MV-4-11 (cell line): Measurements from ENCODE around the gene BCKDHA.
"Not testable (repeated sequence)": the region's sequence is repeated elsewhere in the genome, so short reads cannot be mapped to it uniquely, and the experiment has no call there.

ENCODE experiments used
- DNase-seq: peaks from one replicate; lab custom pipeline; 2025; lab: John Stamatoyannopoulos, UW

BCKDHA gene

GRCh38 chr19:41425174-41426115 is 27.8 kb downstream of the BCKDHA start:
- DNase-seq = no peak

GRCh38 chr19:41426116-41426841 is 28.7 kb downstream of the BCKDHA start:
- DNase-seq = no peak

GRCh38 chr19:41426952-41427646 is 29.5 kb downstream of the BCKDHA start, which contains the start of gene B3GNT8:
B3GNT8 (minus strand) TSS chr19:41427374; CDS start chr19:41426778, 596 bp downstream.
- peak; percentile 42 for DNase-seq

- DNase-seq = no peak
Observed at GRCh38 chr19:41427647-41428480, 30.2 kb downstream of the BCKDHA start.

GRCh38 chr19:41428481-41428859 is 30.9 kb downstream of the BCKDHA start:
- DNase-seq = no peak

- peak; percentile 45 for DNase-seq
Observed at GRCh38 chr19:41430922-41431321, 33.3 kb downstream of the BCKDHA start.

GRCh38 chr19:41431426-41432386 is 34.1 kb downstream of the BCKDHA start:
- DNase-seq = peak; percentile 83

GRCh38 chr19:41433171-41433570 is 35.6 kb downstream of the BCKDHA start:
- DNase-seq = no peak

- DNase-seq = peak; percentile 47
Observed at GRCh38 chr19:41434450-41434849, 36.8 kb downstream of the BCKDHA start.

GRCh38 chr19:41435376-41435775 is 37.8 kb downstream of the BCKDHA start:
- DNase-seq = not testable (repeated sequence)

- no peak for DNase-seq
Observed at GRCh38 chr19:41435936-41436673, 38.5 kb downstream of the BCKDHA start.

GRCh38 chr19:41436674-41436951 is 39.0 kb downstream of the BCKDHA start:
- no peak for DNase-seq

- DNase-seq = no peak
Observed at GRCh38 chr19:41437944-41438574, 40.4 kb downstream of the BCKDHA start.

- peak; percentile 99 for DNase-seq
Observed at GRCh38 chr19:41439441-41440222, 42.0 kb downstream of the BCKDHA start, which contains the start of gene DMAC2. DMAC2 (minus strand) TSS chr19:41439912; CDS start chr19:41439899, 13 bp downstream.

GRCh38 chr19:41441321-41441945 is 43.8 kb downstream of the BCKDHA start:
- DNase-seq = no peak

GRCh38 chr19:41442473-41443355 is 45.1 kb downstream of the BCKDHA start, which contains the start of gene ERICH4:
ERICH4 (plus strand) TSS chr19:41443156; CDS start chr19:41443170, 14 bp downstream.
- DNase-seq = peak; percentile 40
